ENCODE results near the gene CACTIN.

- TF ChIP-seq CTCF (IDR thresholded peaks at IDR 0.05) (no peak), POLR2A (IDR thresholded peaks at IDR 0.05) (no peak)
These were observed 21.7 kb upstream of the CACTIN start for GRCh38 chr19:3648037-3648905.

Data from uterus (tissue), 2 donors.